Measurements from ENCODE around the gene ENGASE.

GRCh38 chr17:79065105-79065670 is 9.4 kb upstream of the ENGASE start:
- TF ChIP-seq, protein P1, sequence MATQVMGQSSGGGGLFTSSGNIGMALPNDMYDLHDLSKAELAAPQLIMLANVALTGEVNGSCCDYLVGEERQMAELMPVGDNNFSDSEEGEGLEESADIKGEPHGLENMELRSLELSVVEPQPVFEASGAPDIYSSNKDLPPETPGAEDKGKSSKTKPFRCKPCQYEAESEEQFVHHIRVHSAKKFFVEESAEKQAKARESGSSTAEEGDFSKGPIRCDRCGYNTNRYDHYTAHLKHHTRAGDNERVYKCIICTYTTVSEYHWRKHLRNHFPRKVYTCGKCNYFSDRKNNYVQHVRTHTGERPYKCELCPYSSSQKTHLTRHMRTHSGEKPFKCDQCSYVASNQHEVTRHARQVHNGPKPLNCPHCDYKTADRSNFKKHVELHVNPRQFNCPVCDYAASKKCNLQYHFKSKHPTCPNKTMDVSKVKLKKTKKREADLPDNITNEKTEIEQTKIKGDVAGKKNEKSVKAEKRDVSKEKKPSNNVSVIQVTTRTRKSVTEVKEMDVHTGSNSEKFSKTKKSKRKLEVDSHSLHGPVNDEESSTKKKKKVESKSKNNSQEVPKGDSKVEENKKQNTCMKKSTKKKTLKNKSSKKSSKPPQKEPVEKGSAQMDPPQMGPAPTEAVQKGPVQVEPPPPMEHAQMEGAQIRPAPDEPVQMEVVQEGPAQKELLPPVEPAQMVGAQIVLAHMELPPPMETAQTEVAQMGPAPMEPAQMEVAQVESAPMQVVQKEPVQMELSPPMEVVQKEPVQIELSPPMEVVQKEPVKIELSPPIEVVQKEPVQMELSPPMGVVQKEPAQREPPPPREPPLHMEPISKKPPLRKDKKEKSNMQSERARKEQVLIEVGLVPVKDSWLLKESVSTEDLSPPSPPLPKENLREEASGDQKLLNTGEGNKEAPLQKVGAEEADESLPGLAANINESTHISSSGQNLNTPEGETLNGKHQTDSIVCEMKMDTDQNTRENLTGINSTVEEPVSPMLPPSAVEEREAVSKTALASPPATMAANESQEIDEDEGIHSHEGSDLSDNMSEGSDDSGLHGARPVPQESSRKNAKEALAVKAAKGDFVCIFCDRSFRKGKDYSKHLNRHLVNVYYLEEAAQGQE (IDR thresholded peaks at IDR 0.05; ENCODE audit: insufficient read depth in 1 of 2, low read depth in 2 of 2, low read length in 2 of 2) = no peak
- TF ChIP-seq POLR2AphosphoS5 (IDR thresholded peaks at IDR 0.05; ENCODE audit: low read depth, low read length) = no peak
